HG02884 (cell line): ENCODE results near the gene ANTKMT.

ENCODE experiments used
- ATAC-seq: cut with Tn5 transposase; IDR thresholded peaks from one replicate; pipeline ENCODE4 v1.9.1; 2021; ENCODE audit warnings: mild to moderate bottlenecking, moderate library complexity; ENCODE audit not compliant: unreplicated experiment

Gene ANTKMT

GRCh38 chr16:720990-721764 lies at the start of gene ANTKMT:
Gene ANTKMT (plus strand): TSS chr16:721146. CDS start chr16:721275, 129 bp downstream.
- ATAC-seq, result peak; percentile 69

- ATAC-seq, result no peak
Measured at GRCh38 chr16:671353-672131, 49.4 kb upstream of the ANTKMT start.

- no peak for ATAC-seq
Measured at GRCh38 chr16:672371-672770, 48.6 kb upstream of the ANTKMT start.

- ATAC-seq, result no peak
Measured at GRCh38 chr16:672851-673250, 48.1 kb upstream of the ANTKMT start.

- ATAC-seq, result no peak
Measured at GRCh38 chr16:673399-673991, 47.5 kb upstream of the ANTKMT start.

- no peak for ATAC-seq
Measured at GRCh38 chr16:674214-674881, 46.6 kb upstream of the ANTKMT start.

GRCh38 chr16:674968-675883 lies 45.7 kb upstream of the ANTKMT start, which contains the start of gene RHBDL1:
Gene RHBDL1 (plus strand): TSS chr16:675671. CDS start chr16:675791, 120 bp downstream.
- no peak for ATAC-seq

- no peak for ATAC-seq
Measured at GRCh38 chr16:675884-676564, 44.9 kb upstream of the ANTKMT start.

- ATAC-seq, result no peak
Measured at GRCh38 chr16:676565-676902, 44.4 kb upstream of the ANTKMT start.

GRCh38 chr16:676913-677312 lies 44.0 kb upstream of the ANTKMT start:
- no peak for ATAC-seq

- ATAC-seq, result no peak
Measured at GRCh38 chr16:677316-678190, 43.4 kb upstream of the ANTKMT start.

GRCh38 chr16:678209-678857 lies 42.6 kb upstream of the ANTKMT start:
- no peak for ATAC-seq

- ATAC-seq, result no peak
Measured at GRCh38 chr16:678858-679813, 41.8 kb upstream of the ANTKMT start.

- ATAC-seq, result peak; percentile 37
Measured at GRCh38 chr16:679814-680624, 40.9 kb upstream of the ANTKMT start, which contains the start of gene STUB1. Gene STUB1 (plus strand): TSS chr16:680410. CDS start chr16:680526, 116 bp downstream.

- no peak for ATAC-seq
Measured at GRCh38 chr16:680625-680945, 40.4 kb upstream of the ANTKMT start.
